Breast epithelium (tissue), 3 donors: ENCODE measurements around the gene PIH1D1.

Experiments used
- POLR2A ChIP-seq: fragments of 450-650 bp; IDR thresholded peaks from one replicate; pipeline ENCODE4 v1.6.1; 2016; ENCODE audit warnings: antibody characterized with exemption, mild to moderate bottlenecking, moderate library complexity
- TF ChIP-seq, protein P1 (sequence below), 3 donors: fragments of 450-650 bp; IDR thresholded peaks; one replicate each; pipeline ENCODE4 v1.5.1; 2016 to 2017; ENCODE audit warnings: antibody characterized with exemption in 3 of 3, mild to moderate bottlenecking in 3 of 3, moderate library complexity in 3 of 3

DNA sequence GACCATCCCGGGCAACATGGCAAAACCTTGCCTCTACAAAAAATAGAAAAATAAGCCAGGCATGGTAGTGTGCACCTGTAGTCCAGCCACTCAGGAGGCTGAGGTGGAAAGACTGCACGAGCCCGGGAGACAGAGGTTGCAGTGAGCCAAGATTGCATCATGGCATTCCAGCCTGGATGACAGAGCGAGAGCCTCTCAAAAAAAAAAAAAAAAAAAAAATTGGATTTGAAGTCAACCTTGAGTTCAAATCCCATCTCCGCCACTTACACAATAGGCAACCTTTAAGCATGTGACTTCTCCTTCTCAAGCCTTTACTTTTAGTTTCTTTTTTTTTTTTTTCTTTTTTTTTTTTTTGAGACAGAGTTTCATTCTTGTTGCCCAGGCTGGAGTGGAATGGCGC lies 51.6 kb downstream of the PIH1D1 start:
- TF ChIP-seq, protein P1, sequence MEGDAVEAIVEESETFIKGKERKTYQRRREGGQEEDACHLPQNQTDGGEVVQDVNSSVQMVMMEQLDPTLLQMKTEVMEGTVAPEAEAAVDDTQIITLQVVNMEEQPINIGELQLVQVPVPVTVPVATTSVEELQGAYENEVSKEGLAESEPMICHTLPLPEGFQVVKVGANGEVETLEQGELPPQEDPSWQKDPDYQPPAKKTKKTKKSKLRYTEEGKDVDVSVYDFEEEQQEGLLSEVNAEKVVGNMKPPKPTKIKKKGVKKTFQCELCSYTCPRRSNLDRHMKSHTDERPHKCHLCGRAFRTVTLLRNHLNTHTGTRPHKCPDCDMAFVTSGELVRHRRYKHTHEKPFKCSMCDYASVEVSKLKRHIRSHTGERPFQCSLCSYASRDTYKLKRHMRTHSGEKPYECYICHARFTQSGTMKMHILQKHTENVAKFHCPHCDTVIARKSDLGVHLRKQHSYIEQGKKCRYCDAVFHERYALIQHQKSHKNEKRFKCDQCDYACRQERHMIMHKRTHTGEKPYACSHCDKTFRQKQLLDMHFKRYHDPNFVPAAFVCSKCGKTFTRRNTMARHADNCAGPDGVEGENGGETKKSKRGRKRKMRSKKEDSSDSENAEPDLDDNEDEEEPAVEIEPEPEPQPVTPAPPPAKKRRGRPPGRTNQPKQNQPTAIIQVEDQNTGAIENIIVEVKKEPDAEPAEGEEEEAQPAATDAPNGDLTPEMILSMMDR (IDR thresholded peaks at IDR 0.05) = no peak
- no peak for TF ChIP-seq POLR2A
